ENCODE results near the gene DPP6. TPM values are rescaled to one million over a fixed set of nuclear protein-coding genes. Genes with fewer than 3 reads are reported as not detected.

Gene DPP6
- total RNA-seq, 2 experiments from 2014 or later, result not detected

DNA sequence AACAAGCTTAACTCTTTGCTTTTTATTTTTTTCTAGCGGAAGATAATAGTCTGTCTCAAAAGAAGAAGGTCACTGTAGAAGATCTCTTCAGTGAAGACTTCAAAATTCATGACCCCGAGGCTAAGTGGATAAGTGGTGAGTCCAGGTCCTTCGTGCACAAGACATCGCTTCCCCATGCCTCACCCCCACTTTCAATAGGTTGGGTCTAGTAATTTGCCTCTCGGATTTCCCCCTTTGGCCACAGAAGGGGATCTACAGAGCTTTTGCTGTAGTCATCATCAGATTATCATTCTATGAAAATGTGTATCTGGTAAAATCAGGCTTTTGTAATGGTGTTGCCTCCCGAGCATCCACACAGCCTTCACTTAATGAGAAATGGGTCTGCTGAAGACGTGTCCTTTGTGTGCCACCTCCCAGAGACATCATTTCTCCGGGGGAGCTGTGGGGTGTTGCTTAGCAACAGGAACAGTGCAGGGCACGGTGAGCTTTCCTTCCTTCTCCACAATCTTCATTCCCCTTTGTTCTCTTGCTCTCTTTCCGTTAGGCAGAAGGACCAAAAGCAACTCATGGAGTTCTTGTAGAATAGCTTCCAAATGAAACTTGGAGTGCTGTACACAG is 422.8 kb downstream of the DPP6 start:
- no TSS peak for BruUV-seq (replicated peaks)
- DNase-seq (ENCODE audit: low spot score), result no peak
- TF ChIP-seq, protein P1, sequence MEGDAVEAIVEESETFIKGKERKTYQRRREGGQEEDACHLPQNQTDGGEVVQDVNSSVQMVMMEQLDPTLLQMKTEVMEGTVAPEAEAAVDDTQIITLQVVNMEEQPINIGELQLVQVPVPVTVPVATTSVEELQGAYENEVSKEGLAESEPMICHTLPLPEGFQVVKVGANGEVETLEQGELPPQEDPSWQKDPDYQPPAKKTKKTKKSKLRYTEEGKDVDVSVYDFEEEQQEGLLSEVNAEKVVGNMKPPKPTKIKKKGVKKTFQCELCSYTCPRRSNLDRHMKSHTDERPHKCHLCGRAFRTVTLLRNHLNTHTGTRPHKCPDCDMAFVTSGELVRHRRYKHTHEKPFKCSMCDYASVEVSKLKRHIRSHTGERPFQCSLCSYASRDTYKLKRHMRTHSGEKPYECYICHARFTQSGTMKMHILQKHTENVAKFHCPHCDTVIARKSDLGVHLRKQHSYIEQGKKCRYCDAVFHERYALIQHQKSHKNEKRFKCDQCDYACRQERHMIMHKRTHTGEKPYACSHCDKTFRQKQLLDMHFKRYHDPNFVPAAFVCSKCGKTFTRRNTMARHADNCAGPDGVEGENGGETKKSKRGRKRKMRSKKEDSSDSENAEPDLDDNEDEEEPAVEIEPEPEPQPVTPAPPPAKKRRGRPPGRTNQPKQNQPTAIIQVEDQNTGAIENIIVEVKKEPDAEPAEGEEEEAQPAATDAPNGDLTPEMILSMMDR (conservative IDR thresholded peaks at IDR 0.05; ENCODE audit: low read length), result no peak
- no peak for TF ChIP-seq EZH2phosphoT487 (IDR thresholded peaks at IDR 0.05; ENCODE audit: borderline replicate concordance, low read depth, low read length)
- POLR2A ChIA-PET, result no interaction called here
- H3K4me1 ChIP-seq (ENCODE audit: insufficient read depth, low read length, poor library complexity, severe bottlenecking), result no peaks in the 10 kb centered on the region
- H2AFZ ChIP-seq (ENCODE audit: low read length), result no peak overlapping the region
- no peaks in the 10 kb centered on the region for H3K9me3 ChIP-seq (ENCODE audit: low read length)
- H3K36me3 ChIP-seq (ENCODE audit: insufficient read depth, low read length), result no peaks in the 10 kb centered on the region
- no peak overlapping the region for H3K4me3 ChIP-seq (ENCODE audit: low read depth, low read length, poor library complexity, severe bottlenecking)
- H3K79me2 ChIP-seq (ENCODE audit: insufficient read depth, low read depth, low read length), result no peaks in the 10 kb centered on the region
- H3K27ac ChIP-seq (ENCODE audit: low read depth, low read length, poor library complexity, severe bottlenecking), result no peak overlapping the region
- no peak overlapping the region for H3K4me2 ChIP-seq (ENCODE audit: low read length)
- H4K20me1 ChIP-seq (ENCODE audit: insufficient read depth, low read length), result no peaks in the 10 kb centered on the region
- no peaks in the 10 kb centered on the region for H3K9me2 ChIP-seq (ENCODE audit: insufficient read depth, low read length)
- CTCF ChIA-PET (ENCODE audit: unreplicated experiment), result no interaction called here
- intact Hi-C loops (cut with micrococcal nuclease; ENCODE audit: unreplicated experiment), result no loop called here

DNA sequence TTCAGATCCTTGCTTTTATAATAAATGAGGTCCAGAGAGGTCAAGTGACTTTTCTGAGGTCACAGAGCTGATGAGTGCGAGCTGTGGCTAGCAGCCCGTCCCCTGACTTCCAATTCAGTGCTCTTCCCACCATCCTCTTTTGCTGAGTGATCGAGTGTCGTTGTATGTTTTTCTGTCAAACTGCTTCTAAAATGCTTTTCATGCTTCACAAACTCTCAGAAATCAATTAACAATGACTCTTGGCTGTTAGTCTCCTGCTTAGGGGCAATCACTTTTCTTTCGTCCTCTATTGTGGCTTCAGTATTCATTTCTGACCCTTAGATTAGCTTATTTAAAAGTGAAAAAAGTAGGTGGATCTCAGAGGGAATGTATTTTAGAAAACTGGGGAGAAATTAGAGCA is 423.7 kb downstream of the DPP6 start:
- intact Hi-C loops (cut with micrococcal nuclease; ENCODE audit: unreplicated experiment), result no loop called here

DNA sequence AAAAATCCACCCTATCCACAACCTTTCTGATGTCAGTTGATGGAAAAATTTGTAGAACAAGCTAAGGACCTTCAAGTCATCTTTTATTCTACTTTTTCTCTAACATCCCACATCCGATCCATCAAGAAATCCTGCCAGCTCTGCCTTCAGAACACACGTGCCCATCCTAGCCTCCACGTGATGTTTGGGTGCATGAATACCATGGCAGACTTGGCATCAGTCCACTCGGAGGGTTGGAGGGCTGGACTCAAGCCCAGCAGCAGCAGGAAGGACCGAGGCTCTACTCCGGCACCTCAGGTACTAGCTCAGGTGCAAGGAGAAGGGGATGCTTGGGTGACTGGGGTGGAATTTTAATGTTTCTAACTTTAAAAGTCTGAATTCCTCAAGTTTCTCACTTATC is 428.6 kb downstream of the DPP6 start:
- no peak for DNase-seq (ENCODE audit: low spot score)
- no TSS peak for BruUV-seq (replicated peaks)
- no peaks in the 10 kb centered on the region for H3K4me1 ChIP-seq (ENCODE audit: insufficient read depth, low read length, poor library complexity, severe bottlenecking)
- H3K4me2 ChIP-seq (ENCODE audit: low read length), result no peak overlapping the region
- no peak overlapping the region for H3K4me3 ChIP-seq (ENCODE audit: low read depth, low read length, poor library complexity, severe bottlenecking)
- no peaks in the 10 kb centered on the region for H3K36me3 ChIP-seq (ENCODE audit: insufficient read depth, low read length)
- no peak overlapping the region for H3K27ac ChIP-seq (ENCODE audit: low read depth, low read length, poor library complexity, severe bottlenecking)
- ChIA-PET CTCF (ENCODE audit: unreplicated experiment) (no interaction called here), POLR2A (no interaction called here)
- no peaks in the 10 kb centered on the region for H3K79me2 ChIP-seq (ENCODE audit: insufficient read depth, low read depth, low read length)
- intact Hi-C loops (cut with micrococcal nuclease; ENCODE audit: unreplicated experiment), result no loop called here
- TF ChIP-seq EZH2phosphoT487 (IDR thresholded peaks at IDR 0.05; ENCODE audit: borderline replicate concordance, low read depth, low read length), result no peak
- TF ChIP-seq, protein P1 (conservative IDR thresholded peaks at IDR 0.05; ENCODE audit: low read length), result no peak
- no peaks in the 10 kb centered on the region for H4K20me1 ChIP-seq (ENCODE audit: insufficient read depth, low read length)
- H2AFZ ChIP-seq (ENCODE audit: low read length), result no peak overlapping the region
- H3K9me2 ChIP-seq (ENCODE audit: insufficient read depth, low read length), result no peaks in the 10 kb centered on the region
- H3K9me3 ChIP-seq (ENCODE audit: low read length), result no peaks in the 10 kb centered on the region

More for the DNA sequence above, 423.7 kb downstream of the DPP6 start:
- Histone ChIP-seq H3K9me3 (ENCODE audit: low read length) (no peaks in the 10 kb centered on the region), H3K27ac (ENCODE audit: low read depth, low read length, poor library complexity, severe bottlenecking) (no peak overlapping the region), H3K4me2 (ENCODE audit: low read length) (no peak overlapping the region), H4K20me1 (ENCODE audit: insufficient read depth, low read length) (no peaks in the 10 kb centered on the region), H3K79me2 (ENCODE audit: insufficient read depth, low read depth, low read length) (no peaks in the 10 kb centered on the region), H2AFZ (ENCODE audit: low read length) (no peak overlapping the region), H3K4me1 (ENCODE audit: insufficient read depth, low read length, poor library complexity, severe bottlenecking) (no peaks in the 10 kb centered on the region), H3K9me2 (ENCODE audit: insufficient read depth, low read length) (no peaks in the 10 kb centered on the region), H3K36me3 (ENCODE audit: insufficient read depth, low read length) (no peaks in the 10 kb centered on the region), H3K4me3 (ENCODE audit: low read depth, low read length, poor library complexity, severe bottlenecking) (no peak overlapping the region)
- no peak for TF ChIP-seq EZH2phosphoT487 (IDR thresholded peaks at IDR 0.05; ENCODE audit: borderline replicate concordance, low read depth, low read length)
- TF ChIP-seq, protein P1 (conservative IDR thresholded peaks at IDR 0.05; ENCODE audit: low read length), result no peak
- CTCF ChIA-PET (ENCODE audit: unreplicated experiment), result no interaction called here
- DNase-seq (ENCODE audit: low spot score), result no peak
- POLR2A ChIA-PET, result no interaction called here
- no TSS peak for BruUV-seq (replicated peaks)
